Measurements from ENCODE around the gene TEX261. TPM values are rescaled to one million over a fixed set of nuclear protein-coding genes. Genes with fewer than 3 reads are reported as not detected.

TEX261 gene
- total RNA-seq, 1 donor from 2014 or later: 50.7 TPM

DNA sequence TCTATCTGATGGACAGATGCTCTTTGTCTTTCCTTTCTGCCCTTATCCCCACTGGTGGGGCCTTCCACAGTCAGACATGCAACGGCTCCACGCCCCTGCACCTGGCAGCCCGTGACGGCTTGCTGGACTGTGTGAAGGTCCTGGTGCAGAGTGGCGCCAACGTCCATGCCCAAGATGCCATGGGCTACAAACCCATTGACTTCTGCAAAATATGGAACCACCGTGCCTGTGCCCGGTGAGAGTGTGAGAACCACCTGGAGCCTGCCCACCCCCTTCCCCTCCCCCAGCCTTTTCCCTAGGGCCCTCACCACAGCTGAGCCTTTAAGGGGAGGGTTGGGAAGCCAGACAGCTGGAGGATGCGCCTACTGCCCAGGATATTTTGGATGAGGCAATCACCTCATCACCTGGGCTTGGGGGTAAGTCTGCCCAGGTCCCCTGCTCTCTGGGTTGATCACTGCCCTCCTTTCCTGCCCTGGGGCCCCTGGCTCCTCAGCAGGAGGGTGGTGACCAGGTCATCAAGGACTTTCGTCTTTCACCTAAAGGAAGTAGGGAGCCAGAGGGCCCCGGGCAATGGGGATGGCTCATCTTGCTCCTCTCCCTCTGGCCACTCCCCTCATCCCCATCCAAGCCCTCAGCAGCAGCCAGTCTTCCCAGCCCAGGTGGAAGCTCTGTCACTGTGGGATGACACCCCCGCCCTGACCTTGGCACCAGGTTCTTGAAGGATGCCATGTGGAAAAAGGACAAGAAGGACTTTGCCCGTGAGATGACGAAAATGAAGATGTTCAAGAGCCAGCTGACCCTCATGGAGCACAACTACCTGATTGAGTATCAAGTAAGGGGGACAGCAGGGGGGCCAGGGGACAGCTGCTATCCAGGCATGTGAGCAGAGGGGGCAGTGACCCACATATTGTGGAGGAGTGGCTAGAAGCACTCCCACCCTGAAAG lies 12.5 kb downstream of the TEX261 start:
- Histone ChIP-seq H3K4me3 (no peak overlapping the region), H3K27ac (replicated peaks) (no peak overlapping the region), H3K4me1 (peaks cover 44% of the 10 kb centered on the region), H3K36me3 (peaks cover 16% of the 10 kb centered on the region), H3K9me3 (replicated peaks) (no peaks in the 10 kb centered on the region), H3K27me3 (ENCODE audit: low read depth) (no peaks in the 10 kb centered on the region)
- intact Hi-C loops (cut with micrococcal nuclease): no loop called here
- TF ChIP-seq, protein P1, sequence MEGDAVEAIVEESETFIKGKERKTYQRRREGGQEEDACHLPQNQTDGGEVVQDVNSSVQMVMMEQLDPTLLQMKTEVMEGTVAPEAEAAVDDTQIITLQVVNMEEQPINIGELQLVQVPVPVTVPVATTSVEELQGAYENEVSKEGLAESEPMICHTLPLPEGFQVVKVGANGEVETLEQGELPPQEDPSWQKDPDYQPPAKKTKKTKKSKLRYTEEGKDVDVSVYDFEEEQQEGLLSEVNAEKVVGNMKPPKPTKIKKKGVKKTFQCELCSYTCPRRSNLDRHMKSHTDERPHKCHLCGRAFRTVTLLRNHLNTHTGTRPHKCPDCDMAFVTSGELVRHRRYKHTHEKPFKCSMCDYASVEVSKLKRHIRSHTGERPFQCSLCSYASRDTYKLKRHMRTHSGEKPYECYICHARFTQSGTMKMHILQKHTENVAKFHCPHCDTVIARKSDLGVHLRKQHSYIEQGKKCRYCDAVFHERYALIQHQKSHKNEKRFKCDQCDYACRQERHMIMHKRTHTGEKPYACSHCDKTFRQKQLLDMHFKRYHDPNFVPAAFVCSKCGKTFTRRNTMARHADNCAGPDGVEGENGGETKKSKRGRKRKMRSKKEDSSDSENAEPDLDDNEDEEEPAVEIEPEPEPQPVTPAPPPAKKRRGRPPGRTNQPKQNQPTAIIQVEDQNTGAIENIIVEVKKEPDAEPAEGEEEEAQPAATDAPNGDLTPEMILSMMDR (IDR thresholded peaks at IDR 0.05; ENCODE audit: borderline replicate concordance): no peak
- DNase-seq: no peak

DNA sequence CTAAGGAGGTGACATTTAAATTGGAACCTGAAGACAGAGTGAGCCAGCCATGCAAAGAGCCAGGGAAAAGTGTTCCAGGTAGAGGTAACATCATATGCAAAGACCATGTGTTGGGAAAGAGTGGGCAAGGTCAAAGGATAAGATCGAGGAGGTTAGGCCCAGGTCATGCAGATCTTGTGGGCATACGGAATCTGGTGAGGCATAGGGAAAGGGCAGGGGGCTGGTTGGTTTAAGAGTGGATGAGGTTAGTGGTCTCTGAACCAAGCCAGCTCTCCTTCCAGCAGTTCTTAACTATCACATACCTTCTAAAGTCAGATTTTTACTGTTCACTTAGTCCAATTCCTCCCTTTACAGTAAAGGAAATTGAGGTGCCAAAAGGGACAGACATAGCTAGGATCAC lies 13.3 kb downstream of the TEX261 start:
- TF ChIP-seq, protein P1 (IDR thresholded peaks at IDR 0.05; ENCODE audit: borderline replicate concordance): no peak
- H3K27me3 ChIP-seq (ENCODE audit: low read depth): no peaks in the 10 kb centered on the region
- peaks cover 9% of the 10 kb centered on the region for H3K36me3 ChIP-seq
- no peak overlapping the region for H3K4me3 ChIP-seq
- intact Hi-C loops (cut with micrococcal nuclease): no loop called here
- H3K9me3 ChIP-seq (replicated peaks): no peaks in the 10 kb centered on the region
- no peak overlapping the region for H3K27ac ChIP-seq (replicated peaks)
- H3K4me1 ChIP-seq: peaks cover 45% of the 10 kb centered on the region
- no peak for DNase-seq

DNA sequence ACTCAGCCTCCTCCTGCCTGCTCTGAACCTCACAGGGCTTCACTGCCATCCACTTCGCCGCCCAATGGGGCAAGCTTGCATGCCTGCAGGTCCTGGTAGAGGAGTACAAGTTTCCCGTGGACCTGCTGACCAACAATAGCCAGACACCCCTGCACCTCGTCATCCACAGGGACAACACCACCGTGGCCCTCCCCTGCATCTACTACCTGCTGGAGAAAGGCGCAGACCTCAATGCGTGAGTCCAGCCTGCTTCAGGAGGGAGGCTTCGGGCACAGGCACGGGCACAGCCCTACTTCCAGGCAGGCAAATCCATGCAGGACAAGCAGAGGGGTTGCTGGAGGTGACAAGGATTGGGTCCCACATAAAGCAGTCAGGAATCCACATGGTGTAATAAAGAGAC lies 15.0 kb downstream of the TEX261 start:
- no peaks in the 10 kb centered on the region for H3K27me3 ChIP-seq (ENCODE audit: low read depth)
- TF ChIP-seq, protein P1 (IDR thresholded peaks at IDR 0.05; ENCODE audit: borderline replicate concordance): no peak
- peaks cover 29% of the 10 kb centered on the region for H3K4me1 ChIP-seq
- H3K9me3 ChIP-seq (replicated peaks): no peaks in the 10 kb centered on the region
- H3K27ac ChIP-seq (replicated peaks): no peak overlapping the region
- no peak for DNase-seq
- intact Hi-C loops (cut with micrococcal nuclease): no loop called here
- no peak overlapping the region for H3K4me3 ChIP-seq
- no peaks in the 10 kb centered on the region for H3K36me3 ChIP-seq

DNA sequence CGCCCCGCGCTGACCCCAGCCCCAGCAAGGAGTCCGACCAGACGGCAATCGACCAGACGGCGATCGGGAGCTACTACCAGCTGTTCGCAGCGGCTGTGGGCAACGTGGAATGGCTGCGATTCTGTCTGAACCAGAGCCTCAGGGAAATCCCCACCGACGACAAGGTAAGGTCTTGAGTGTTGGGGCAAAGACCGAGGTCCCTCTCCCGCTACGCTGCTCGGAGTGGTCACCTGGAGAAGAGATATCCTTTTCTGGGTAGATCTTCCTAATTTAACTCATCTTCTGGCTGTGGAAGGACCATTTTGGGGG lies 15.5 kb downstream of the TEX261 start:
- Histone ChIP-seq H3K36me3 (no peaks in the 10 kb centered on the region), H3K27me3 (ENCODE audit: low read depth) (no peaks in the 10 kb centered on the region), H3K4me3 (peak overlapping the region; percentile 72), H3K27ac (replicated peaks) (peak overlapping the region; percentile 91), H3K4me1 (peaks cover 27% of the 10 kb centered on the region), H3K9me3 (replicated peaks) (no peaks in the 10 kb centered on the region)
- intact Hi-C loops (cut with micrococcal nuclease): no loop called here
- TF ChIP-seq, protein P1 (IDR thresholded peaks at IDR 0.05; ENCODE audit: borderline replicate concordance): no peak
- DNase-seq: no peak

DNA sequence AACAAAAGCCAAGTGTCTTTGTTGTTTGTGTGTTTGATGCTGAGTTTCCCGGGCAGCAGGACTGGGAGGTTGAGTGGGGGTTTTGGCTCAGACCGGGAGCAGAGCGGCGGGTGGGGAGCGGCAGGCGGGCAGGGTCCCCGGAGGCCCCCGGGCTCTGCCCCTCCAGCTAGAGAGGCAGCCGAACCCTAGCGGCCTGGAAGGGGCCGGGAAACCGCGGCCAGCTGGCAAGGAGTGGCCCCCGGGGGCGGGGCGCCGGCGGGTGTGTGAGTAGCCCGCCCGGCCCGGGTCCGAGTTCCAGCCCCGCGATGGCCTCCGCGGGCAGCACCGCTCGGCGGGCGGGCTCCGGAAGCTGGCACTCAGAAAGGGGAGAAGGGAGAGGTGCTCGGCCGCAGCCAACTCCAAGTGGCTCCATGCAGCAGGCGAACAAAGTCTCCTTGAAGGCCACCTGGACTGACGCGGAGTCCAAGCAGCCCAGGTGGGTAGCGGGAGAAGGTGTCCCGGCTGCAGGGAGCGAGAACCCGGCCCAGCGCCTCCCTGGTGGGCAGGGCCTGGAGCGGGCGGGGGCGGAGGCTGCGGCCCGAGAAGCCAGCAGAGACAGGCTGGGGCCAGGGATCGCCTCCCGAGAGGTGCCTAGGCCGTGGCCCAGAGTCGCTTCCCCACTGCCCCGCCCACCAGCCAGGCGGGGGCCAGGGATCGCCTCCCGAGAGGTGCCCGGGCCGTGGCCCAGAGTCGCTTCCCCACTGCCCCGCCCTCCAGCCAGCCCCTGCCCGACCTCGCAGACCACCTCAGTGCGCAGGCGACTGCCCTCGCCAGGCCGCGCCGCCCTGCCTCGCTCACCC lies 16.1 kb downstream of the TEX261 start, which contains the start of gene ANKRD53:
ANKRD53 (plus strand) TSS at position 290 of the 839 bp plus-strand sequence; CDS start at position 306, 16 bp downstream.
- Histone ChIP-seq H3K27me3 (ENCODE audit: low read depth) (no peaks in the 10 kb centered on the region), H3K9me3 (replicated peaks) (no peaks in the 10 kb centered on the region), H3K36me3 (no peaks in the 10 kb centered on the region), H3K4me3 (peak within 1 kb of the TSS; percentile 72), H3K4me1 (peaks cover 27% of the 10 kb centered on the region), H3K27ac (replicated peaks) (peak within 1 kb of the TSS; percentile 91)
- TF ChIP-seq, protein P1 (IDR thresholded peaks at IDR 0.05; ENCODE audit: borderline replicate concordance): no peak
- DNase-seq: peak; percentile 53
- intact Hi-C loops (cut with micrococcal nuclease): no loop called here
